Measurements from ENCODE around the gene CASZ1. TPM values are rescaled to one million over a fixed set of nuclear protein-coding genes. Genes with fewer than 3 reads are reported as not detected.

Gene CASZ1
- total and polyA plus RNA-seq, 2 experiments from 2014 or later, result 6.2 to 6.7 TPM

DNA sequence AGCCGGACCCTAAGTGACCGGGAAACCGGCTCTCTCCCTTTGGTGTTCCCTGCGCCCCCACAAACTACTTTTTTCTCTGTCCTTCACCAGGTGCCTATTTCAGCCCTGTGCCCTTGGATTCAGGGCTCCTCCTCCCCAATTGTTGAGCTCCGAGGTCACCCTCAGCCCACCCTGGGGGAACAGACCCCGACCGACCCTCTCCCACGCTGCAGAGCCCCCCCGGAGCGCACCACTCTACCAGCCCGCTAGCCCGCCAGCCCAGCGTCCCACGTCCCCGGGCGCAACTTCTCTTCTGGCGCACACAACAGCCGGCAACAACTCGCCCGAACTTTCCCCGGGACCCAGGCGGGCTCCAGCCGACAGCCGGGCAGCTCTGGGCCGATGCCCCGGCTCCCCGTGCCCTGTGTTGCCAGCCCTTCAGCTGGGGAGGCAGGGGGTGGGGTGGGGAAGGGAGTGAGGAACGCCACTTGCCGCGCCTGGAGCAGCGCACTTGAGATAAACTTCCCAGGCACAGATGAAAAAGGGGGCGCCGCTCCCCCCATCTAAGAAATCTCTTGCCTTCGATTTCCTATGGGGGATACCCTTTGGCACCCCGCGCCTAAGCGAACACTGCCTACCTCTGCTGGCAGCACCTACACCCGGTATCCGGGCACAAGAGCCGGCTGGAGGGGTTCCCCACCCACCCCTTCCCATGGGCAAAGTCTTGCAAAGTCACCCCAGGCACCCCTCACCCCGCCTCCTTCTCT, 997 bp downstream of the CASZ1 start:
- peak overlapping the region; percentile 64 for H3K4me3 ChIP-seq
- Mint-ChIP-seq H3K9me3 (no peaks in the 10 kb centered on the region), H3K36me3 (ENCODE audit: low read depth) (no peaks in the 10 kb centered on the region; the same call in 2 of the 3 replicates), H3K4me1 (peaks cover 31% of the 10 kb centered on the region), H3K27ac (no peak overlapping the region), H3K4me3 (peak overlapping the region; percentile 86), H3K27me3 (ENCODE audit: insufficient read depth, low read depth, poor library complexity) (peaks cover 41% of the 10 kb centered on the region)
- peaks cover 58% of the 10 kb centered on the region for H3K27me3 ChIP-seq (ENCODE audit: insufficient read depth)
- peaks cover 33% of the 10 kb centered on the region for H3K4me1 ChIP-seq (ENCODE audit: insufficient read depth)
- peak; percentile 9 for ATAC-seq
- H3K36me3 ChIP-seq (ENCODE audit: insufficient read depth), result no peaks in the 10 kb centered on the region
- TF ChIP-seq, protein P1, sequence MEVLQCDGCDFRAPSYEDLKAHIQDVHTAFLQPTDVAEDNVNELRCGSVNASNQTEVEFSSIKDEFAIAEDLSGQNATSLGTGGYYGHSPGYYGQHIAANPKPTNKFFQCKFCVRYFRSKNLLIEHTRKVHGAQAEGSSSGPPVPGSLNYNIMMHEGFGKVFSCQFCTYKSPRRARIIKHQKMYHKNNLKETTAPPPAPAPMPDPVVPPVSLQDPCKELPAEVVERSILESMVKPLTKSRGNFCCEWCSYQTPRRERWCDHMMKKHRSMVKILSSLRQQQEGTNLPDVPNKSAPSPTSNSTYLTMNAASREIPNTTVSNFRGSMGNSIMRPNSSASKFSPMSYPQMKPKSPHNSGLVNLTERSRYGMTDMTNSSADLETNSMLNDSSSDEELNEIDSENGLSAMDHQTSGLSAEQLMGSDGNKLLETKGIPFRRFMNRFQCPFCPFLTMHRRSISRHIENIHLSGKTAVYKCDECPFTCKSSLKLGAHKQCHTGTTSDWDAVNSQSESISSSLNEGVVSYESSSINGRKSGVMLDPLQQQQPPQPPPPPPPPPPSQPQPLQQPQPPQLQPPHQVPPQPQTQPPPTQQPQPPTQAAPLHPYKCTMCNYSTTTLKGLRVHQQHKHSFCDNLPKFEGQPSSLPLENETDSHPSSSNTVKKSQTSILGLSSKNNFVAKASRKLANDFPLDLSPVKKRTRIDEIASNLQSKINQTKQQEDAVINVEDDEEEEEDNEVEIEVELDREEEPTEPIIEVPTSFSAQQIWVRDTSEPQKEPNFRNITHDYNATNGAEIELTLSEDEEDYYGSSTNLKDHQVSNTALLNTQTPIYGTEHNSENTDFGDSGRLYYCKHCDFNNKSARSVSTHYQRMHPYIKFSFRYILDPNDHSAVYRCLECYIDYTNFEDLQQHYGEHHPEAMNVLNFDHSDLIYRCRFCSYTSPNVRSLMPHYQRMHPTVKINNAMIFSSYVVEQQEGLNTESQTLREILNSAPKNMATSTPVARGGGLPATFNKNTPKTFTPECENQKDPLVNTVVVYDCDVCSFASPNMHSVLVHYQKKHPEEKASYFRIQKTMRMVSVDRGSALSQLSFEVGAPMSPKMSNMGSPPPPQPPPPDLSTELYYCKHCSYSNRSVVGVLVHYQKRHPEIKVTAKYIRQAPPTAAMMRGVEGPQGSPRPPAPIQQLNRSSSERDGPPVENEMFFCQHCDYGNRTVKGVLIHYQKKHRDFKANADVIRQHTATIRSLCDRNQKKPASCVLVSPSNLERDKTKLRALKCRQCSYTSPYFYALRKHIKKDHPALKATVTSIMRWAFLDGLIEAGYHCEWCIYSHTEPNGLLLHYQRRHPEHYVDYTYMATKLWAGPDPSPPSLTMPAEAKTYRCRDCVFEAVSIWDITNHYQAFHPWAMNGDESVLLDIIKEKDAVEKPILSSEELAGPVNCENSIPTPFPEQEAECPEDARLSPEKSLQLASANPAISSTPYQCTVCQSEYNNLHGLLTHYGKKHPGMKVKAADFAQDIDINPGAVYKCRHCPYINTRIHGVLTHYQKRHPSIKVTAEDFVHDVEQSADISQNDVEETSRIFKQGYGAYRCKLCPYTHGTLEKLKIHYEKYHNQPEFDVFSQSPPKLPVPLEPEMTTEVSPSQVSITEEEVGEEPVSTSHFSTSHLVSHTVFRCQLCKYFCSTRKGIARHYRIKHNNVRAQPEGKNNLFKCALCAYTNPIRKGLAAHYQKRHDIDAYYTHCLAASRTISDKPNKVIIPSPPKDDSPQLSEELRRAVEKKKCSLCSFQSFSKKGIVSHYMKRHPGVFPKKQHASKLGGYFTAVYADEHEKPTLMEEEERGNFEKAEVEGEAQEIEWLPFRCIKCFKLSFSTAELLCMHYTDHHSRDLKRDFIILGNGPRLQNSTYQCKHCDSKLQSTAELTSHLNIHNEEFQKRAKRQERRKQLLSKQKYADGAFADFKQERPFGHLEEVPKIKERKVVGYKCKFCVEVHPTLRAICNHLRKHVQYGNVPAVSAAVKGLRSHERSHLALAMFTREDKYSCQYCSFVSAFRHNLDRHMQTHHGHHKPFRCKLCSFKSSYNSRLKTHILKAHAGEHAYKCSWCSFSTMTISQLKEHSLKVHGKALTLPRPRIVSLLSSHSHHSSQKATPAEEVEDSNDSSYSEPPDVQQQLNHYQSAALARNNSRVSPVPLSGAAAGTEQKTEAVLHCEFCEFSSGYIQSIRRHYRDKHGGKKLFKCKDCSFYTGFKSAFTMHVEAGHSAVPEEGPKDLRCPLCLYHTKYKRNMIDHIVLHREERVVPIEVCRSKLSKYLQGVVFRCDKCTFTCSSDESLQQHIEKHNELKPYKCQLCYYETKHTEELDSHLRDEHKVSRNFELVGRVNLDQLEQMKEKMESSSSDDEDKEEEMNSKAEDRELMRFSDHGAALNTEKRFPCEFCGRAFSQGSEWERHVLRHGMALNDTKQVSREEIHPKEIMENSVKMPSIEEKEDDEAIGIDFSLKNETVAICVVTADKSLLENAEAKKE (CRISPR knock-in tag; IDR thresholded peaks at IDR 0.05), result no peak
- TF ChIP-seq ZNF331 (CRISPR knock-in tag; IDR thresholded peaks at IDR 0.05; ENCODE audit: low read depth) (no peak), EZH2 (IDR thresholded peaks at IDR 0.05; ENCODE audit: low read depth, unreplicated experiment) (peak; percentile 71)
- peak; percentile 33 for DNase-seq (ENCODE audit: low spot score)
- H3F3A ChIP-seq (replicated peaks; ENCODE audit: low read depth), result 0 out of 2 replicates have a peak, but pooled peaks cover 5% of the 10 kb centered on the region
- no peaks in the 10 kb centered on the region; the same call in 1 of the 2 replicates for H4K20me1 ChIP-seq (replicated peaks; ENCODE audit: insufficient read depth)
- H3K9me2 ChIP-seq (ENCODE audit: insufficient read depth), result no peaks in the 10 kb centered on the region
- H3K4me2 ChIP-seq, result peak overlapping the region; percentile 91
- no peaks in the 10 kb centered on the region for H3K79me2 ChIP-seq (replicated peaks; ENCODE audit: insufficient read depth)
- peak overlapping the region; percentile 63; the same call in 1 of the 2 replicates for H2AFZ ChIP-seq
- H3K27ac ChIP-seq (ENCODE audit: low read depth), result no peak overlapping the region

DNA sequence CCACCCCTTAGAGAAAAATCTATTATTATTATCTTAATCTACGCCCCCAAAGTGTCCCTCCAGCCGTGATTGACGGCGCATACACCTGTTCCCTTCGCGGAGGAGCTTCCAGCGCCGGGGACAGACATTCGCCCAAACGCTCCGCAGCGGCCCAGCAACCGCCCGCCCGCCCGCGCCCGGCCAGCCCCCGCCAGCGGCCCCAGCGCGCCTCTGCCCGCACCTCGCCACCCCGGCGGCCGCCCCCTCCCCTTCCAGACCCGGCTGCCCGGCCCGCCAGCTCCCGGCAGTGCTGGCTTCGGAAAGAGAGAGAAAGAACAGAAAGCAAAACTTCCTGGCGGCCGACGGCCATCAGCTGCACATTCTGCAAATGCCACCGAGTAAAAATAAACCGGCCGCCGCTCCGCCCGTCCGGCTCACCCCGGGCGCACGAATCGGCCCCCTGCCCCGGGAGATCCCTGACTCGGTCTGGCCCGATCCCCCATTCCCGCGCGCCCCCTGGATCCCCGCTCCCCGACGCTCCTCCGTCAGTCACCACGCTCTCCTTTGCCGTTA, 1.6 kb downstream of the CASZ1 start:
- H3K27ac Mint-ChIP-seq, result no peak overlapping the region
- H3K79me2 ChIP-seq (replicated peaks; ENCODE audit: insufficient read depth), result no peaks in the 10 kb centered on the region
- peaks cover 30% of the 10 kb centered on the region for H3K4me1 ChIP-seq (ENCODE audit: insufficient read depth)
- H3K36me3 Mint-ChIP-seq (ENCODE audit: low read depth), result no peaks in the 10 kb centered on the region; the same call in 2 of the 3 replicates
- 0 out of 2 replicates have a peak, but pooled peaks cover 5% of the 10 kb centered on the region for H3F3A ChIP-seq (replicated peaks; ENCODE audit: low read depth)
- peaks cover 41% of the 10 kb centered on the region for H3K27me3 Mint-ChIP-seq (ENCODE audit: insufficient read depth, low read depth, poor library complexity)
- no peak overlapping the region for H3K27ac ChIP-seq (ENCODE audit: low read depth)
- no peaks in the 10 kb centered on the region; the same call in 1 of the 2 replicates for H4K20me1 ChIP-seq (replicated peaks; ENCODE audit: insufficient read depth)
- H2AFZ ChIP-seq, result peak overlapping the region; percentile 76
- peak overlapping the region; percentile 86 for H3K4me3 Mint-ChIP-seq
- H3K4me2 ChIP-seq, result peak overlapping the region; percentile 91
- DNase-seq (ENCODE audit: low spot score) (peak; percentile 59), ATAC-seq (peak; percentile 21)
- peaks cover 58% of the 10 kb centered on the region for H3K27me3 ChIP-seq (ENCODE audit: insufficient read depth)
- H3K9me3 Mint-ChIP-seq, result no peaks in the 10 kb centered on the region
- peak overlapping the region; percentile 64 for H3K4me3 ChIP-seq
- no peaks in the 10 kb centered on the region for H3K9me2 ChIP-seq (ENCODE audit: insufficient read depth)
- peaks cover 28% of the 10 kb centered on the region for H3K4me1 Mint-ChIP-seq
- H3K36me3 ChIP-seq (ENCODE audit: insufficient read depth), result no peaks in the 10 kb centered on the region
- no peak for TF ChIP-seq ZNF331 (CRISPR knock-in tag; IDR thresholded peaks at IDR 0.05; ENCODE audit: low read depth)
- TF ChIP-seq ZNF114 (CRISPR knock-in tag; IDR thresholded peaks at IDR 0.05), result no peak
